H9 (cell line): ENCODE results near the gene ZKSCAN2. TPM values are rescaled to one million over a fixed set of nuclear protein-coding genes. Genes with fewer than 3 reads are reported as not detected.

Experiments used
- DNase-seq: peaks from one replicate; pipeline ENCODE4 v3.0.0-alpha.2; 2017
- H2AFZ ChIP-seq: one replicate; pipeline ENCODE4 v1.6.1; 2013; ENCODE audit warnings: mild to moderate bottlenecking, low read length, control low read depth, moderate library complexity
- H2AK5ac ChIP-seq: 2 replicates; pipeline ENCODE4 v1.6.1; 2013; ENCODE audit warnings: low read length, control low read depth, mixed read lengths; ENCODE audit not compliant: insufficient read length
- H2BK120ac ChIP-seq: one replicate; pipeline ENCODE4 v1.6.1; 2013; ENCODE audit warnings: low read depth, mild to moderate bottlenecking, low read length, control low read depth, inconsistent platforms; ENCODE audit not compliant: poor library complexity, severe bottlenecking
- H2BK12ac ChIP-seq: 2 replicates; pipeline ENCODE4 v1.6.1; 2013; ENCODE audit warnings: low read length, control low read depth, mixed read lengths, low read depth; ENCODE audit not compliant: insufficient read length
- H2BK15ac ChIP-seq: 2 replicates; pipeline ENCODE4 v1.6.1; 2013; ENCODE audit warnings: low read depth, low read length, control low read depth
- H2BK20ac ChIP-seq: one replicate; pipeline ENCODE4 v1.6.1; 2013; ENCODE audit warnings: low read depth, mild to moderate bottlenecking, low read length, control low read depth, inconsistent platforms; ENCODE audit not compliant: poor library complexity, severe bottlenecking
- H2BK5ac ChIP-seq: 2 replicates; pipeline ENCODE4 v1.6.1; 2013; ENCODE audit warnings: low read length, control low read depth, mixed read lengths; ENCODE audit not compliant: insufficient read length
- H3K14ac ChIP-seq: 2 replicates; pipeline ENCODE4 v1.6.1; 2013; ENCODE audit warnings: low read length, control low read depth; ENCODE audit not compliant: insufficient read depth
- H3K18ac ChIP-seq: 2 replicates; pipeline ENCODE4 v1.6.1; 2013; ENCODE audit warnings: low read depth, mild to moderate bottlenecking, mixed read lengths, low read length, control low read depth; ENCODE audit not compliant: insufficient read length
- H3K23ac ChIP-seq: 2 replicates; pipeline ENCODE4 v1.6.1; 2013; ENCODE audit warnings: low read length, control low read depth, mixed read lengths, low read depth; ENCODE audit not compliant: insufficient read length
- H3K23me2 ChIP-seq: 2 replicates; pipeline ENCODE4 v1.6.1; 2013; ENCODE audit warnings: low read depth, mild to moderate bottlenecking, mixed read lengths, low read length, control low read depth; ENCODE audit not compliant: insufficient read length, poor library complexity, severe bottlenecking
- H3K27ac ChIP-seq: 2 replicates; pipeline ENCODE4 v1.5.1; 2013; ENCODE audit warnings: low read length, control low read depth, mixed read lengths, low read depth; ENCODE audit not compliant: insufficient read length
- H3K27me3 ChIP-seq: 2 replicates; pipeline ENCODE4 v1.6.1; 2013; ENCODE audit warnings: low read length, control low read depth, inconsistent platforms; ENCODE audit not compliant: insufficient read depth
- H3K4ac ChIP-seq: 2 replicates; pipeline ENCODE4 v1.6.1; 2013; ENCODE audit warnings: low read depth, mild to moderate bottlenecking, control low read depth, inconsistent platforms, low read length, moderate library complexity
- H3K4me1 ChIP-seq: 2 replicates; pipeline ENCODE4 v1.6.1; 2013; ENCODE audit warnings: low read length, control low read depth, inconsistent platforms; ENCODE audit not compliant: insufficient read depth
- H3K4me2 ChIP-seq: 2 replicates; pipeline ENCODE4 v1.6.1; 2013; ENCODE audit warnings: low read length, control low read depth, mixed read lengths; ENCODE audit not compliant: insufficient read length, insufficient read depth
- H3K56ac ChIP-seq: 2 replicates; pipeline ENCODE4 v1.6.1; 2013; ENCODE audit warnings: low read depth, mild to moderate bottlenecking, mixed read lengths, low read length, control low read depth; ENCODE audit not compliant: insufficient read length
- H3K79me1 ChIP-seq: 2 replicates; pipeline ENCODE4 v1.6.1; 2013; ENCODE audit warnings: low read depth, mild to moderate bottlenecking, moderate library complexity, low read length, control low read depth, inconsistent platforms; ENCODE audit not compliant: insufficient read depth, poor library complexity, severe bottlenecking
- H3K79me2 ChIP-seq: 2 replicates; pipeline ENCODE4 v1.6.1; 2013; ENCODE audit warnings: low read length, control low read depth, inconsistent platforms; ENCODE audit not compliant: insufficient read depth
- H3K9ac ChIP-seq: 2 replicates; pipeline ENCODE4 v1.6.1; 2013; ENCODE audit warnings: low read length, control low read depth, mixed read lengths; ENCODE audit not compliant: insufficient read length; ENCODE audit errors: extremely low read depth
- H3K9me3 ChIP-seq: one replicate; pipeline ENCODE4 v1.6.1; 2013; ENCODE audit warnings: low read depth, low read length, inconsistent platforms; ENCODE audit not compliant: control insufficient read depth
- H3T11ph ChIP-seq: one replicate; pipeline ENCODE4 v1.6.1; 2013; ENCODE audit warnings: mild to moderate bottlenecking, low read length, control low read depth, inconsistent platforms
- H4K20me1 ChIP-seq: one replicate; pipeline ENCODE4 v1.6.1; 2013; ENCODE audit not compliant: control insufficient read depth, insufficient read length, insufficient read depth
- H4K5ac ChIP-seq: 2 replicates; pipeline ENCODE4 v1.6.1; 2013; ENCODE audit warnings: low read depth, mild to moderate bottlenecking, mixed read lengths, low read length, control low read depth; ENCODE audit not compliant: insufficient read length
- H4K8ac ChIP-seq: replicated peaks from 2 replicates; pipeline ENCODE4 v1.6.1; 2013; ENCODE audit warnings: low read length, control low read depth, mixed read lengths, low read depth; ENCODE audit not compliant: insufficient read length
- H4K91ac ChIP-seq: 2 replicates; pipeline ENCODE4 v1.6.1; 2013; ENCODE audit warnings: low read depth, mild to moderate bottlenecking, moderate library complexity, mixed read lengths, low read length, control low read depth; ENCODE audit not compliant: insufficient read length
- H3K27ac Mint-ChIP-seq, 3 experiments: 2 replicates in 2 of 3; 3 replicates in 1 of 3; pipeline ENCODE4 v1.8.0; 2020 to 2021; ENCODE audit warnings: mixed read lengths in 3 of 3, mild to moderate bottlenecking in 1 of 3, moderate library complexity in 1 of 3
- H3K27me3 Mint-ChIP-seq: 2 replicates; pipeline ENCODE4 v1.8.0; 2021; ENCODE audit warnings: low read depth, mild to moderate bottlenecking, moderate library complexity, mixed read lengths
- H3K36me3 Mint-ChIP-seq, 3 experiments: 2 replicates in 2 of 3; 3 replicates in 1 of 3; pipeline ENCODE4 v1.8.0; 2020 to 2021; ENCODE audit warnings: low read depth in 3 of 3, mixed read lengths in 3 of 3; ENCODE audit not compliant: insufficient read depth in 1 of 3
- H3K4me1 Mint-ChIP-seq, 2 experiments: 2 replicates each; pipeline ENCODE4 v1.8.0; 2020; ENCODE audit warnings: mixed read lengths in 2 of 2
- H3K4me3 Mint-ChIP-seq, 2 experiments: 2 replicates in 1 of 2; 3 replicates in 1 of 2; pipeline ENCODE4 v1.8.0; 2020 to 2021; ENCODE audit warnings: mild to moderate bottlenecking in 2 of 2, mixed read lengths in 2 of 2, moderate library complexity in 1 of 2
- H3K9me3 Mint-ChIP-seq, 2 experiments: 2 replicates in 1 of 2; 3 replicates in 1 of 2; pipeline ENCODE4 v1.8.0; 2020; ENCODE audit warnings: mild to moderate bottlenecking in 2 of 2, mixed read lengths in 2 of 2, moderate library complexity in 1 of 2
- WGBS: extraction: QIAGEN DNeasy Blood & Tissue Kit; methylation state at CpG from one replicate; pipeline ENCODE4 v1.1.7; 2013; ENCODE audit warnings: missing lambda C conversion rate, low lambda C conversion rate, mixed read lengths; ENCODE audit not compliant: insufficient read length; ENCODE audit errors: extremely low coverage; 5-methylcytosine and 5-hydroxymethylcytosine counted together
- total RNA-seq: library from RNA; stranded (reverse); gene quantifications from 2 replicates; pipeline ENCODE4 v1.2.1, GENCODE V29; 2021
- TF ChIP-seq, protein P1 (sequence below): fragments of 200-600 bp; sonication (generic); conservative IDR thresholded peaks from 3 replicates; pipeline ENCODE4 v1.8.0; 2021; ENCODE audit warnings: antibody characterized with exemption, mild to moderate bottlenecking

Gene ZKSCAN2
- total RNA-seq, 1 experiment from 2014 or later = 16.5 TPM

DNA sequence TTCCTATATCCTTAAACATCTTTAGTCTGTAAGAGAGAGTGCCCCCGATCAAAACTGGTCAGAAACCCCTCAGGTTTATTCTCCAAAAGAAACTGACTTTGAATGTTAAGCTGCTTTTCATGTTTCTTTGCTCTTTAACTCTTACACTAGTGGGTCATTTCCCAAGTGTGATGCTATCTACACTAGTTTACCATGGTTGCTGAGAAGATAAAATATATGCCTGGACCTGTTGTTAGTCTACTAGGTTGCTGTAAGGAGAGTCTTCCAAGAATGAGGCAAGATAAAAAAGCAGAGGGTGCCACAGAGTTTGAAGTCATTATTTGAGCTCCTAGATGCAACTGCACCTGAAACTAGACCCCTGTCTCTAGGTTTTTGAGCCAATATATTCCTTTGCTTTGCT lies 12.2 kb upstream of the ZKSCAN2 start:
- Histone ChIP-seq H2BK20ac (no peak overlapping the region), H3K14ac (no peak overlapping the region), H3K18ac (no peak overlapping the region), H3K4ac (no peak overlapping the region), H3K27ac (no peak overlapping the region), H3K23ac (no peak overlapping the region), H3K23me2 (no peaks in the 10 kb centered on the region), H2BK12ac (no peak overlapping the region), H4K8ac (no peak overlapping the region), H2BK15ac (no peak overlapping the region), H2AK5ac (no peak overlapping the region), H2AFZ (no peak overlapping the region), H3K9me3 (no peaks in the 10 kb centered on the region), H4K20me1 (no peaks in the 10 kb centered on the region), H3K4me1 (no peaks in the 10 kb centered on the region), H3T11ph (no peak overlapping the region), H3K4me2 (no peak overlapping the region), H3K27me3 (no peaks in the 10 kb centered on the region), H4K91ac (no peak overlapping the region), H2BK5ac (no peak overlapping the region), H4K5ac (no peak overlapping the region), H3K79me2 (no peaks in the 10 kb centered on the region), H3K56ac (no peak overlapping the region), H3K9ac (no peak overlapping the region), H2BK120ac (no peak overlapping the region), H3K79me1 (peaks cover 3% of the 10 kb centered on the region)
- no peaks in the 10 kb centered on the region for H3K4me1 Mint-ChIP-seq
- no peak for DNase-seq
- H3K4me3 Mint-ChIP-seq = no peak overlapping the region
- peaks cover 16 to 26% (median 18%) of the 10 kb centered on the region in 3 experiments; a peak in 6 of 7 replicates for H3K36me3 Mint-ChIP-seq
- TF ChIP-seq, protein P1, sequence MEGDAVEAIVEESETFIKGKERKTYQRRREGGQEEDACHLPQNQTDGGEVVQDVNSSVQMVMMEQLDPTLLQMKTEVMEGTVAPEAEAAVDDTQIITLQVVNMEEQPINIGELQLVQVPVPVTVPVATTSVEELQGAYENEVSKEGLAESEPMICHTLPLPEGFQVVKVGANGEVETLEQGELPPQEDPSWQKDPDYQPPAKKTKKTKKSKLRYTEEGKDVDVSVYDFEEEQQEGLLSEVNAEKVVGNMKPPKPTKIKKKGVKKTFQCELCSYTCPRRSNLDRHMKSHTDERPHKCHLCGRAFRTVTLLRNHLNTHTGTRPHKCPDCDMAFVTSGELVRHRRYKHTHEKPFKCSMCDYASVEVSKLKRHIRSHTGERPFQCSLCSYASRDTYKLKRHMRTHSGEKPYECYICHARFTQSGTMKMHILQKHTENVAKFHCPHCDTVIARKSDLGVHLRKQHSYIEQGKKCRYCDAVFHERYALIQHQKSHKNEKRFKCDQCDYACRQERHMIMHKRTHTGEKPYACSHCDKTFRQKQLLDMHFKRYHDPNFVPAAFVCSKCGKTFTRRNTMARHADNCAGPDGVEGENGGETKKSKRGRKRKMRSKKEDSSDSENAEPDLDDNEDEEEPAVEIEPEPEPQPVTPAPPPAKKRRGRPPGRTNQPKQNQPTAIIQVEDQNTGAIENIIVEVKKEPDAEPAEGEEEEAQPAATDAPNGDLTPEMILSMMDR = no peak
- H3K27me3 Mint-ChIP-seq = no peaks in the 10 kb centered on the region
- H3K9me3 Mint-ChIP-seq = no peaks in the 10 kb centered on the region
- H3K27ac Mint-ChIP-seq = 0 out of 7 replicates have a peak overlapping the region, but pooled peaks of 1 of the 3 experiments have one; percentile 6
- WGBS = no CpG with 5 or more reads among the region's 1 CpG
